ENCODE data around the gene COL15A1. TPM values are rescaled to one million over a fixed set of nuclear protein-coding genes. Genes with fewer than 3 reads are reported as not detected.

COL15A1 gene
- total and polyA plus RNA-seq, 2 of the 13 experiments (the other 11 are each of a cell fraction or from before 2014, with no cell fraction given): not detected

DNA sequence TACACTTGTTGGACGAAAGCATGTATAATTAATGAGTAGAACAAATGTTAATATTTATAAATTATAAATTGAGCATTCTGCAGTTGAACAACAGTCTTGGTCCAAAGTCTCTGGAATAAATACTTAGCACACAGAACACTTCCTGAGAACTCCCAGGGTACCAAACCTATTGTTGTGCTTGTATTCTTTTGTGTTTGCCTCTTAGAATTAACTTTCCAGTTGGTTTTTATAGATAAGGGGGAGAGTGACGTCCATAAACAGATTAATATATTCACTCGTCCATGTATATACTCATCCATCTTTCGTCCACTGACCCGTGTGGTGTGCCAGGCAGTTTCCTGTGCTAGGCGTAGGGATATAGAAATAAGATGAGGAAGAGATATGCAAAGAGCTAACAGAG, 98.9 kb downstream of the COL15A1 start (continued):
- TF ChIP-seq, protein P1, sequence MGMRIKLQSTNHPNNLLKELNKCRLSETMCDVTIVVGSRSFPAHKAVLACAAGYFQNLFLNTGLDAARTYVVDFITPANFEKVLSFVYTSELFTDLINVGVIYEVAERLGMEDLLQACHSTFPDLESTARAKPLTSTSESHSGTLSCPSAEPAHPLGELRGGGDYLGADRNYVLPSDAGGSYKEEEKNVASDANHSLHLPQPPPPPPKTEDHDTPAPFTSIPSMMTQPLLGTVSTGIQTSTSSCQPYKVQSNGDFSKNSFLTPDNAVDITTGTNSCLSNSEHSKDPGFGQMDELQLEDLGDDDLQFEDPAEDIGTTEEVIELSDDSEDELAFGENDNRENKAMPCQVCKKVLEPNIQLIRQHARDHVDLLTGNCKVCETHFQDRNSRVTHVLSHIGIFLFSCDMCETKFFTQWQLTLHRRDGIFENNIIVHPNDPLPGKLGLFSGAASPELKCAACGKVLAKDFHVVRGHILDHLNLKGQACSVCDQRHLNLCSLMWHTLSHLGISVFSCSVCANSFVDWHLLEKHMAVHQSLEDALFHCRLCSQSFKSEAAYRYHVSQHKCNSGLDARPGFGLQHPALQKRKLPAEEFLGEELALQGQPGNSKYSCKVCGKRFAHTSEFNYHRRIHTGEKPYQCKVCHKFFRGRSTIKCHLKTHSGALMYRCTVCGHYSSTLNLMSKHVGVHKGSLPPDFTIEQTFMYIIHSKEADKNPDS (CRISPR knock-in tag; IDR thresholded peaks at IDR 0.05): no peak
- TF ChIP-seq PLRG1 (conservative IDR thresholded peaks at IDR 0.05): no peak
- TF ChIP-seq ZSCAN22 (CRISPR knock-in tag; IDR thresholded peaks at IDR 0.05): no peak
- TF ChIP-seq, protein P2, sequence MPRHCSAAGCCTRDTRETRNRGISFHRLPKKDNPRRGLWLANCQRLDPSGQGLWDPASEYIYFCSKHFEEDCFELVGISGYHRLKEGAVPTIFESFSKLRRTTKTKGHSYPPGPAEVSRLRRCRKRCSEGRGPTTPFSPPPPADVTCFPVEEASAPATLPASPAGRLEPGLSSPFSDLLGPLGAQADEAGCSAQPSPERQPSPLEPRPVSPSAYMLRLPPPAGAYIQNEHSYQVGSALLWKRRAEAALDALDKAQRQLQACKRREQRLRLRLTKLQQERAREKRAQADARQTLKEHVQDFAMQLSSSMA (CRISPR knock-in tag; IDR thresholded peaks at IDR 0.05): no peak
- TF ChIP-seq, protein P3, sequence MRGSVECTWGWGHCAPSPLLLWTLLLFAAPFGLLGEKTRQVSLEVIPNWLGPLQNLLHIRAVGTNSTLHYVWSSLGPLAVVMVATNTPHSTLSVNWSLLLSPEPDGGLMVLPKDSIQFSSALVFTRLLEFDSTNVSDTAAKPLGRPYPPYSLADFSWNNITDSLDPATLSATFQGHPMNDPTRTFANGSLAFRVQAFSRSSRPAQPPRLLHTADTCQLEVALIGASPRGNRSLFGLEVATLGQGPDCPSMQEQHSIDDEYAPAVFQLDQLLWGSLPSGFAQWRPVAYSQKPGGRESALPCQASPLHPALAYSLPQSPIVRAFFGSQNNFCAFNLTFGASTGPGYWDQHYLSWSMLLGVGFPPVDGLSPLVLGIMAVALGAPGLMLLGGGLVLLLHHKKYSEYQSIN (CRISPR knock-in tag; IDR thresholded peaks at IDR 0.05; ENCODE audit: borderline replicate concordance): no peak

DNA sequence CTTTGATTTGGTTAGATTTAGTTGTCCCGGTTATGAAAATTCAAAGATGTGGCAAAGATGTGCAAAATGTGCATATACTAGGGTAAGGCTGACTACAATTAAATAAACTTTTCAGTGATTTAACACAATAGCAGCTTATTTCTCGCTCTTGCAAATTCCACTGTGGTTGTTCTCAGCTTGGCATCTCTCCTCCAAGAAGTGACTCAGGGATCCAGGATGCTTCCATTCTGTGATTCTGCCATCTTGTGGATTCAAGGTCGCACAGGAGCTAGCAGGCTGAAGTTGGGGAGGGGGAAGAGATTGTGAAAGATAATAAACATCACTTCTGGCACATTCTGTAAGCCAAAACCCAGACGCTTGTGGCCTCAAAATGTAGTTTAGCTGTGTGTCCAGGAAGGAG, 101.1 kb downstream of the COL15A1 start:
- Histone ChIP-seq H2AFZ (ENCODE audit: low read length) (no peak overlapping the region), H3K4me1 (ENCODE audit: insufficient read depth, low read length) (no peaks in the 10 kb centered on the region), H3K9me3 (ENCODE audit: low read length) (no peaks in the 10 kb centered on the region), H3K4me2 (ENCODE audit: low read depth, low read length) (no peak overlapping the region), H3K27me3 (ENCODE audit: control insufficient read depth in 1 of 2, insufficient read depth in 2 of 2, low read length in 2 of 2) (peaks cover 1 to 7% of the 10 kb centered on the region in 2 experiments; a peak in 2 of 5 replicates), H3K9ac (ENCODE audit: insufficient read depth, low read depth, low read length) (no peak overlapping the region), H3K27ac (ENCODE audit: extremely low read length, insufficient read depth, low read length) (no peak overlapping the region), H3K79me2 (ENCODE audit: insufficient read depth, low read length) (no peaks in the 10 kb centered on the region), H3K4me3 (replicated peaks in 1 of 3; ENCODE audit: insufficient read depth in 1 of 3, low read depth in 2 of 3, low read length in 3 of 3) (no peak overlapping the region), H3K36me3 (replicated peaks in 1 of 2; ENCODE audit: control insufficient read depth in 1 of 2, insufficient read depth in 2 of 2, low read length in 2 of 2) (no peaks in the 10 kb centered on the region), H4K20me1 (ENCODE audit: insufficient read depth, low read length) (no peaks in the 10 kb centered on the region)
- no TSS peak for BruUV-seq (replicated peaks)
- no peak for DNase-seq (ENCODE audit: low spot score)
- ChIA-PET CTCF (ENCODE audit: low intra/inter-chr PET ratio, low total read pairs) (no interaction called here), POLR2A (no interaction called here)
- TF ChIP-seq ASH2L (IDR thresholded peaks at IDR 0.05; ENCODE audit: insufficient read length, low read depth, low read length): no peak
- TF ChIP-seq REL (CRISPR knock-in tag; conservative IDR thresholded peaks at IDR 0.05): no peak
- TF ChIP-seq ZFP90 (CRISPR knock-in tag; IDR thresholded peaks at IDR 0.05; ENCODE audit: borderline replicate concordance): no peak
- TF ChIP-seq ZNF367 (CRISPR knock-in tag; IDR thresholded peaks at IDR 0.05; ENCODE audit: borderline replicate concordance): no peak
- intact Hi-C loops (cut with micrococcal nuclease; ENCODE audit: unreplicated experiment): no loop called here
- no peak for ATAC-seq
- WGBS (ENCODE audit: low lambda C conversion rate): 7% methylated on average over 4 of the region's 4 CpGs
- no peak for FAIRE-seq
- in situ Hi-C loops (cut with HindIII; ENCODE audit: extremely low pct_ligation_motif_present, low pct_unique_long_range_greater_than_20kb): no loop called here
